SK-N-SH treated with all-trans-retinoic acid at 6 μM for 48 hours (cell line): ENCODE measurements around the gene MAP1LC3C.

ENCODE experiments used
- ARNTL ChIP-seq: fragments of 450-650 bp; formaldehyde crosslinking; IDR thresholded peaks from 2 replicates; pipeline ENCODE4 v1.5.0; 2020; ENCODE audit warnings: low read depth, mild to moderate bottlenecking, moderate library complexity, borderline replicate concordance
- OSR1 ChIP-seq: fragments of 250-450 bp; sonication (Bioruptor Pico); IDR thresholded peaks from 2 replicates; pipeline ENCODE4 v1.8.0; 2022; ENCODE audit warnings: moderate library complexity, mild to moderate bottlenecking, inconsistent platforms
- PPARA ChIP-seq: fragments of 250-450 bp; sonication (Bioruptor Pico); IDR thresholded peaks from 2 replicates; pipeline ENCODE4 v1.5.0; 2020; ENCODE audit warnings: mild to moderate bottlenecking, borderline replicate concordance
- RARB ChIP-seq: fragments of 250-450 bp; sonication (Bioruptor Pico); IDR thresholded peaks from 2 replicates; pipeline ENCODE4 v1.8.0; 2021; ENCODE audit warnings: mild to moderate bottlenecking, moderate library complexity
- TOX ChIP-seq: fragments of 250-450 bp; sonication (Bioruptor Pico); IDR thresholded peaks from 2 replicates; pipeline ENCODE4 v1.8.0; 2021; ENCODE audit warnings: mild to moderate bottlenecking, moderate library complexity, borderline replicate concordance
- ZC3H10 ChIP-seq: fragments of 250-450 bp; sonication (Bioruptor Pico); IDR thresholded peaks from 2 replicates; pipeline ENCODE4 v1.5.1; 2021; ENCODE audit warnings: mild to moderate bottlenecking, moderate library complexity
- ZNF8 ChIP-seq: fragments of 450-650 bp; formaldehyde crosslinking; IDR thresholded peaks from 2 replicates; pipeline ENCODE4 v1.5.0; 2020; ENCODE audit warnings: mild to moderate bottlenecking, moderate library complexity
- TF ChIP-seq, protein P1 (sequence below): fragments of 250-450 bp; sonication (Bioruptor Pico); IDR thresholded peaks from 2 replicates; pipeline ENCODE4 v1.5.1; 2021; ENCODE audit warnings: mild to moderate bottlenecking, moderate library complexity
- TF ChIP-seq, protein P2 (sequence below): fragments of 250-450 bp; sonication (Bioruptor Pico); IDR thresholded peaks from 2 replicates; pipeline ENCODE4 v1.5.1; 2020; ENCODE audit warnings: low read depth, mild to moderate bottlenecking, moderate library complexity
- TF ChIP-seq, protein P3 (sequence below): fragments of 250-450 bp; sonication (Bioruptor Pico); IDR thresholded peaks from 2 replicates; pipeline ENCODE4 v1.8.0; 2020; ENCODE audit warnings: mild to moderate bottlenecking, moderate library complexity, borderline replicate concordance

DNA sequence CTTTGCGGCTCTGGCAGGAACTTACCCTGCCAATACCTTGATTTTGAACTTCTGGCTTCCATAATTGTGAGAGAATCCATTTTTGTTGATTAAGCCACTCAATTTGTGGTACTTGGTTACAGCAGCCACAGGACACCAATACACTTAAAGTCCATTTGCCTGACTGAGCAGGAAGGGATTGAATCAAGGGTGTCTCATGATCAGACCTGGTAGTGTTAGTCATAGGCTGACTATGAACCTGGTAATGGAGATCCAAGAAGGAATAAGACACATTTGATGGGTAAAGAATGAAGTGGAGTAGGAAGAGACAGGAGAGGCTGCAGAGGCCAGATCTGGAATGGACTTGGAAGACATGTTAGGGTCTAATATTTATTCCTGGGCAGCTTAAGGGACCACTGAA is 31.2 kb upstream of the MAP1LC3C start:
- TF ChIP-seq TOX (CRISPR knock-in tag) (no peak), PPARA (CRISPR knock-in tag) (no peak), ZNF8 (CRISPR knock-in tag) (no peak), RARB (CRISPR knock-in tag) (no peak), ARNTL (CRISPR knock-in tag) (no peak), ZC3H10 (no peak), OSR1 (no peak)
- TF ChIP-seq, protein P1, sequence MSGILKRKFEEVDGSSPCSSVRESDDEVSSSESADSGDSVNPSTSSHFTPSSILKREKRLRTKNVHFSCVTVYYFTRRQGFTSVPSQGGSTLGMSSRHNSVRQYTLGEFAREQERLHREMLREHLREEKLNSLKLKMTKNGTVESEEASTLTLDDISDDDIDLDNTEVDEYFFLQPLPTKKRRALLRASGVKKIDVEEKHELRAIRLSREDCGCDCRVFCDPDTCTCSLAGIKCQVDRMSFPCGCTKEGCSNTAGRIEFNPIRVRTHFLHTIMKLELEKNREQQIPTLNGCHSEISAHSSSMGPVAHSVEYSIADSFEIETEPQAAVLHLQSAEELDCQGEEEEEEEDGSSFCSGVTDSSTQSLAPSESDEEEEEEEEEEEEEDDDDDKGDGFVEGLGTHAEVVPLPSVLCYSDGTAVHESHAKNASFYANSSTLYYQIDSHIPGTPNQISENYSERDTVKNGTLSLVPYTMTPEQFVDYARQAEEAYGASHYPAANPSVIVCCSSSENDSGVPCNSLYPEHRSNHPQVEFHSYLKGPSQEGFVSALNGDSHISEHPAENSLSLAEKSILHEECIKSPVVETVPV (CRISPR knock-in tag): no peak
- TF ChIP-seq, protein P2, sequence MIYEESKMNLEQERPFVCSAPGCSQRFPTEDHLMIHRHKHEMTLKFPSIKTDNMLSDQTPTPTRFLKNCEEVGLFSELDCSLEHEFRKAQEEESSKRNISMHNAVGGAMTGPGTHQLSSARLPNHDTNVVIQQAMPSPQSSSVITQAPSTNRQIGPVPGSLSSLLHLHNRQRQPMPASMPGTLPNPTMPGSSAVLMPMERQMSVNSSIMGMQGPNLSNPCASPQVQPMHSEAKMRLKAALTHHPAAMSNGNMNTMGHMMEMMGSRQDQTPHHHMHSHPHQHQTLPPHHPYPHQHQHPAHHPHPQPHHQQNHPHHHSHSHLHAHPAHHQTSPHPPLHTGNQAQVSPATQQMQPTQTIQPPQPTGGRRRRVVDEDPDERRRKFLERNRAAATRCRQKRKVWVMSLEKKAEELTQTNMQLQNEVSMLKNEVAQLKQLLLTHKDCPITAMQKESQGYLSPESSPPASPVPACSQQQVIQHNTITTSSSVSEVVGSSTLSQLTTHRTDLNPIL (CRISPR knock-in tag): no peak
- TF ChIP-seq, protein P3, sequence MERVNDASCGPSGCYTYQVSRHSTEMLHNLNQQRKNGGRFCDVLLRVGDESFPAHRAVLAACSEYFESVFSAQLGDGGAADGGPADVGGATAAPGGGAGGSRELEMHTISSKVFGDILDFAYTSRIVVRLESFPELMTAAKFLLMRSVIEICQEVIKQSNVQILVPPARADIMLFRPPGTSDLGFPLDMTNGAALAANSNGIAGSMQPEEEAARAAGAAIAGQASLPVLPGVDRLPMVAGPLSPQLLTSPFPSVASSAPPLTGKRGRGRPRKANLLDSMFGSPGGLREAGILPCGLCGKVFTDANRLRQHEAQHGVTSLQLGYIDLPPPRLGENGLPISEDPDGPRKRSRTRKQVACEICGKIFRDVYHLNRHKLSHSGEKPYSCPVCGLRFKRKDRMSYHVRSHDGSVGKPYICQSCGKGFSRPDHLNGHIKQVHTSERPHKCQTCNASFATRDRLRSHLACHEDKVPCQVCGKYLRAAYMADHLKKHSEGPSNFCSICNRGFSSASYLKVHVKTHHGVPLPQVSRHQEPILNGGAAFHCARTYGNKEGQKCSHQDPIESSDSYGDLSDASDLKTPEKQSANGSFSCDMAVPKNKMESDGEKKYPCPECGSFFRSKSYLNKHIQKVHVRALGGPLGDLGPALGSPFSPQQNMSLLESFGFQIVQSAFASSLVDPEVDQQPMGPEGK (CRISPR knock-in tag): no peak
